ENCODE results near the gene LUZP2.

Gene LUZP2

DNA sequence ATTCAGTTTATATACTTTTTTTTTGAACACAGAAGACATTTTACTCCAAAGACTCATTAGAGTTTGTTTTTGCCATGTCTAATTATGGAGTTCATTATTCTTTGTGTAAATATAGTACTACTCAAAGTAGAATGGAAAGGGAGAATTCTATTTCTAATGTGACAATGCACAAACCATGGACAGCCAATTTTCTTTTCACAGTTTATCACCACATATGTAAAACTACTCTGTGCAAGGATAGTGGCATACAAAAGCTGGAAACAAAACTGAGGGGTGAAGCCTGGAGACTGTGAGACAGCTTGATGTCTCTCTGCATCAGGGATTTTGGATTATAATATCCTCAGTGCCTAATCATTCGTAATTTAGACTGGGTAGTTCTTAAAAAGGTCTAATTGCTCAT is 75.5 kb downstream of the LUZP2 start:
- DNase-seq: no peak

DNA sequence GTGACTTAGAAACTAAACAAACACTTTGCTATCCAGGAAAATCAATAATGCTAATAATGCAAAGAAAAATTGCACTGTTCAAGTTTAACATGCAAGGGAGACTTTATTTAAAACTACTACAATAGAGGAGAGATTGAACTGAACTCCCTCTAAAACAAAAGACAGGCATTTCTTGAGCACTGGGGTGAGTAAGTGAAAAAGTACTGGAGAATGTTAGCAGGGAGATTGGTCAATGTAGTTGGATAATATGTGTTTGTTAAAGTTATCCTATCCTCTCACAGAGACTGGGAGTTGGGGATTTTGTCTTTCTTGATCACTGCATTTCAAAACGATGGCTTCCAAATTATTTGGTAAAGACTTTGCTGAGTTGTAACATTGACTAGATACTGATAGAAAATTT is 77.6 kb downstream of the LUZP2 start:
- DNase-seq: no peak

DNA sequence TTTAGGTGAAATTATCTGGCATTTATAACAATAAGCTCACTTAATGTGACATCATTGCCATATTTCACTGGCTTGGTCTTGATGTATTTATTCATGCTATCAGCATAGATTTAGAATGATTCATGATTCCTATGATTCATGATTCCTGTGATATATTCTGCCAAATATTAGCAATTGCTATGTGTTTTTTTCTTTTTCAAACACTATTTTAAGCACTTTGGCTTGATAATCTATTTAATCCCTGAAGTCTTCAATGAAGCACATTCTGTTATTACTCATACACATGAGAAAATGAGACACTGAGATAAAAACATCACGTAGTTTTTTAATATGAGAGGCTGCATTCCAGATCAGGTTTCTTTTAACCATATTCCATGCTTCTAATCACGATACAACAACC is 78.5 kb downstream of the LUZP2 start:
- DNase-seq: no peak

DNA sequence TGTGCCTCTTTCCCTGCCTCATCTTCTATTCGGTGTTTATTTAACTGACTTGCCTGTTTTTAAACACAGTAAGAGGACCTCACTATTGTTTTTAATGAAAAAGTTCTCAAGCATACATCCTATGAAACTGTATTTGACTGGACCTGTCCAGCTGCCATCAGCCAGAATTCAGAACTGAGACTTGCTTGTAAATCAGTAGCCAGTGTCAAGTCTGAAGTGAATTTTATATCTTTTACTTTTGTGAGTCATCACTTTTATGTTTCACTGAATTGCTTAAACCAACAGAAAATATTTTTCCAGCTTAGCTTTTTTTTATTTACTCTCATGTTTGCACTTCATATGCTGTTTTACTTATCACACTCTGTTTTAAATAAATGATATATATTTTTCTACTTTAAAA is 88.3 kb downstream of the LUZP2 start:
- no peak for DNase-seq

DNA sequence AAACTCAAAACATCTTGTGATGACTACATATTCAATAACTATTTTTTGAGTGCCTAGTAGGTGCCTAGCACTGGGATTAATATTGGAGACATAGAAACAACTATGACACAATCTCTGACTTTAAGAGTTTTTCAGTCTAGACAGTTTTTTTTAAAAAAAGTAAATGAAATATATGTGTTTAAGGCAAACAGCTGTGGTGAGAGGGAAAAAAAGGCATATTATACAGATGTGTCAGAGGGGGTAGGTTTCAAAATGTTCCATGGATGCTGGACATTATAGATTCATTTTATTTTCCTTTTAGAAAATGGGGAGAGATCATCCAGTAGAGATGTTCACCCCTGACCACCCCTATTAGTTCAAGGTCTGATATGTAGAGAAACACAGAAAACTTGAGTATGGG is 90.8 kb downstream of the LUZP2 start:
- DNase-seq: no peak

DNA sequence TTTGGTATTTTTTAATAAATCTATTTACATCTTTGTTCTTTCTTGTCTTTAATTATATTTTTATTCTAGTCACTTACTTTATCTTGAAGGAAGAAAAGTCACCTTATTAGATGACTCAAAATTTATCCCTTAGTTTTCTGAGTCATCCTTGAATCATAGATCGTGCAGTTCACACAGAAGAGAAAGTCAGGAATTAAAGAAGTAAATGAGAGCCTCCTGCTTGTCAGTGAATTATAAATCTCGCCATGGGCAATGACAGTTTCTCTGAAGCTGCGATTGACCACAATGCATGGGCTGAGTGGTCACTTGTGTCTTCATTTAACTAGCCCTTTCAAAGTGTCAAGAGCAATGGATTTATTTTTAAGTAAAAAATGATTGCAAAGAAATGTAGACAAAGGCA is 91.2 kb downstream of the LUZP2 start:
- DNase-seq: no peak

DNA sequence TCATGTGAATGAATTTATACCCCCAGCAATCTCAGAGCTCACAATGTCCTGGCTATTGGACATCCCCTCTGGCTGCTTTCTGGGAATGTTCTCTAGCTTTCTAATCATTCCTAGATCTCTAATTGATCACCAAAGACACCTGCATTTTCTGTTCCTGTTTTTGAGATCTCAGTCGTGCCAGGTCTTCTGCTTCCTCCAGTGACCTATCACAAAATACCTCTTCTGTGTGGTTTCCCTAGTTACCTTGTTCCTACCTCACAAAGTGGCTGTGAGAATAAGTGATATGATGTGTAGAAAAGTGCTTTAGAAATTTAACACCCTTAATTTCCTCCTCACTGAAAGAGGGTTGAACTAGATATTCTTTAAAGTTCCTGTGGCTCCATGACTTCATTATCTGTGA is 92.2 kb downstream of the LUZP2 start:
- no peak for DNase-seq

DNA sequence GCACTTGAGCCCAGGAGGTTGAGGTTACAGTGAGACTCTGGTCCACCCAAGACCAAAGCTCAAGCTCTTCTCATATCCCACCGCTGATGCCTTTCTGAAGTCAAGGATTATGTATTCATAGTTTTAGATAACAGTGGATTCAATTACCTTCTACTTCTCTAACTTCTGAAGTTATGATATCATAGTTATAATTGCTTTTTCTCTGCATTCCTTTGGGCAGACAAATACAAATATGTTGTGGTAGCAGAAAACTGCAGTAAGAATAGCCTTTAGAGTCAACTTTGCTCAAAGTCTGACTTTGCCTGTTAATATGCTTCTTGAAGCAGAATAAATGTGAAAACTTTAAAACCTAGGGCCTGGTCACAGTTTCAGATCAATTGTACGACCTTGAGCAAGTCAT is 94.4 kb downstream of the LUZP2 start:
- no peak for DNase-seq

DNA sequence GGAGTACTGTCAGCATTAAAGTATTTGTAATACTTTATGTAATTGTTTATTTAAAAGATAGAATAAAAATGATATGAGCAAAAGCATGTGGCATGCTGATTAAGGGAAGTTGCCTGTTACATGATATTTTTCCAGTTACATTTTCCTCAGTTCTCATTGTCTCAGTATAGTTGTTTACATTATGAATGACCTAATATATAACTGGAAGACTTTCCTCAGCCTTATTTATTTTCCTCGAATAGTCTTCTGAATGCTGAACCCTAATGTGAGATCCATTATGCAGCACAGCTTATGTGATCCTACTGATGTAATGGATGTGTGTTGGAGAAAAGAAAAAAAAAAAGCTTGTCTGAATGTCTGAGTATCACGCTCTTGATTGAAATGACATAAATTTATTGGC is 95.5 kb downstream of the LUZP2 start:
- DNase-seq: no peak

DNA sequence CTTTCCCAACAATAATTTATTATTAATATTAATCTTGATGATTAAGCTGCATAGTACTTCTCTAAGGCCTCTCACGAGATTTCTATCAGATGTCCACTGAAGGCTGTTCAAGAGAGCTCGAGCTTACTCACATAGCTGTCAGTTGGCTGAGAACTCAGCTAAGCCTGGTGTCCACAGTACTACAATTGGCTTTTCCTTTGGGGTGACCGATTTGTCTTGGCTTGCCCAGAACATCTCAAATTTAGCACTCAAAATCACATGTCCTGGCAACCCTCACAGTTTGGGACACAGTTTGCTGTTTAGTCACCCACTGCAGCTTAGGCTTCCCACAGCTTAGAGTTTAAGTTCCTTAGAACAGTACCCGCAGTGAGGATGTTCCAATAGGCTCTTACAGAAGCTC is 96.5 kb downstream of the LUZP2 start:
- DNase-seq: no peak

DNA sequence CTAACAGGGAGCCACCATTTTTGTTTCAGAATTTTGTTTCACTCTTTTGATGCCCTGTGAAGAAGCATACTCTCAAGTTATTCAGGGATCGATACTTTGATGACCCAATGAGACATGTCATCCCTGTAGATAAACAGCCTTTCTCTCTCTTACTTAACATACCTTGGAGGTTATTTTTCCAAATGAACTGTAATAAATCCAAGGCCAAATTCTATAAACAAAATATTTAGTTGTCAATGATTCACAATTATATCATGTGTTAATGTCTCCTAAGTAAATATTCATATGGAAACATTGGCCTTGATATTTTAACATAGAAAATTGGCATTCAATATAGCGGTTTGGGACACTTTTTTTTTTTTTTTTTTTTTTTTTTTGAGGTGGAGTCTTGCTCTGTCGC is 97.5 kb downstream of the LUZP2 start:
- DNase-seq: no peak

DNA sequence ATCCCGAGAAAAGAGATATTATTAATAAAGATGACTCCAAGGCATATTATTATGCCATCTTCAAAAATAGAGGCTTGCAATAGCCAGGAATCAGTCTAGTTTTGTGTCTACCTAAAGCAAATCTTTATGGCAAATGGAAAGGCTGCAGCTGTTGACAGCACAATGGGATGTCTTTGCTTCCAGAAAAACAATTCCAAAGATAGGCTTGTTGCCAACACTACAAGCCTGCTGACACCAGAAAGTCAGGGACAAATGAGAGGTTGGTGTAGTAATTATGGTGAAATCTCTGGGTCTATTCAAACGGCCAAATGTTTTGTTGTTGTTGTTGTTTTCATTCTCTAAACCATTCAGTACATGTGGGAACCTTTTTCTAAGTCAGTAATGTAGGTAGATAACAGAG is 101.8 kb downstream of the LUZP2 start:
- no peak for DNase-seq

DNA sequence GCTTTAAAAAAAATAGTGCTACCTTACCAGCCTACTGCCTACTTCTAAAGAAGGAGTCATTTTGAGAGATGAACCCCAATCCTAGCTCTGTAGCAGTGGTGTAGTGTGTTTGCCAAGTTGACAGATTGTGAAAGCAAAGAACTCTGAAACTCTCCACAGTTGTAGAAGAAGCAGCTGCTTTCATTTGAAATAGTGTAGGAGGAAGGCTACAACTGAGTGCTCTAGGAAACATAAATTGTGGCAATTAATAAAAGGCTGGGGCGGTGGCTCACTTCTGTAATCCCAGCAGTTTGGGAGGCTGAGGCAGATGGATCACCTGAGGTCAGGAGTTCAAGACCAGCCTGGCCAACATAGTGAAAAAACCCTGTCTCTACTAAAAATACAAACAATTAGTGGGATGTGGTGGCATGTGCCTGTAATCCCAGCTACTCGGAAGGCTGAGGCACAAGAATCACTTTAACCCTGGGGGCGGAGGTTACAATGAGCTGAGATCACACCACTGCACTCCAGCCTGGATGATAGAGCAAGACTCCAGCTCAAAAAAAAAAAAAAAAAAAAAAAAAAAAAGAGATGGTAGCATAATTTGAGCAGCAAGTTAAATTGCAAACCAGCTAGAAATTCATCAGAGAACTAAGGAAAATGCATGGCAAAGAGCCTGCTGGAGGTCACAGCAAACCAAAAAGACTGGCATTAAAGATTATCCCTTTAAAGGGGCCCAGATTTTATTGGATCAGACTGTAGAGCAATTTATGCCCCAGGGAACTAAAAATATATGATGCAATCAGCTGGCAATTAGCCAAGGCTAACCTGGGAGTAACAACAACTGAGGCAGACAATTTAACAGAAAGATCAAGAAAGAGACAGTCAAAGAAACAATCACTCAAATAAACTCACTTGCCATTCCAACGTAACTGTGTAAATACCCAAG is 112.6 kb downstream of the LUZP2 start:
- DNase-seq: no peak

DNA sequence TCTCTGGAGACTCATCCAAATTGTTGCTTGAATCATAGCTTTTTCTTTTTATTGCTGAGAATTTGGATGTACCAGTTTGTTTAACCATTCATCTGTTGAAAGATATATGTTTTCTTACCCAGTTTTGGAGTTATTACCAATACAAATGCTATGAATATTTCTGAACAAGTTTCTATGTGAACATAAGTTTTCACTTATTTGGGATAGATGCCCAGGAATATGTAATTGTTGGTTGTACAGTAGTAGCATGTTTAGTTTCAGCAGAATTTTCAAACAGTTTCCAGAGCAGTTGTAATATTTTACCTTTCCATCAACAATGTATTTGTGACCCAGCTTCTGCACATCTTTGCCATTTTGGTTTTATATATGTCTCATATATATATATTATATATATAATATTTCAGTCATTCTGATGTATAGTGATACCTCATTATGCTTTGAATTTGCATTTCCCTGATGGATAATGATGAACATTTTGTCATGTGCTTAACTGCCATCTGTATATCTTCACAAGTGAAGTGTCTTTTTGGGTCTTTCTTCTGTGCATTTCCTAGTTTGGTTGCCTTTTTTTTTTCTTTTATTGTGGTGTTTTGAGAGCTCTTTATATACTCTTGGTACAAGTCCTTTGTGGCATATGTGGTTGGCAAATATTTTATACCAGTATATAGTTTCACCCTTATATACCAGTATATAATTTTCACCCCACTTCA is 118.8 kb downstream of the LUZP2 start:
- DNase-seq: no peak

DNA sequence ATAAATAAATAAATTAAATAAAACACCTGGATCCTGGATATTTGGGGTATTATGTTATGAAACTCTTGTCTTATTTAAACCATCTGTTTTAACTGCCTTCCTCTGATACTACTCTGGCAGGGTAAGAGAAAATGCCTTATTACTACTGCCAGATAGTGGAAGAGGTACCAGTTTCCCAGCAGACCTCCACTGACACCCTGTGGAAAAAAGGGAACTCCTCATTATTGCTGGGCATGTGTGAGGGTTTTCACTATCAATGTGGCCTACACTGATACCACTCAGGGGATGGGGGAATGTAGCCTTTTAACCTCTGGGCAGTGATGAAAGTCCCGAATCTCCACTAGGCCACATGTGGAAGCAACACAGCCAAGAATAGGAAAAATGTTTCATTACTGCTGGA is 121.0 kb downstream of the LUZP2 start:
- DNase-seq: no peak

DNA sequence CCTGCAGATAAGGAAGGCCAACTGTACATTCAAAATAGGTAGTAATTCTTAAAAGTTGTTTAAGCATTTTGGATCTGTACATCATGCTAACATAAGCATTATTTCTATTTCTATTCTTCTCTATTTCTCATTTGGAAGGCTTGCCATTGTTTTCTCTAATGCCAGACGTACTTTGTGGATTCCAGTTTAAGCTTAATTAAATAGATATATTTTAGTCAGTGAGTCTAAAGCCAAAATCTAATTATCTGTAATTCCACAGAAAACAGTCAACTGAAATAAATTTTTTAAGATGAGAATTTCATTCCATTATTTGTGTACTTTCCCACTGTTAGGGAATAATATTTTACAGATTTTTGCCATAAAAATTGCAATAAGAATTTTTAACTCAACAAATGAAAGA is 123.0 kb downstream of the LUZP2 start:
- no peak for DNase-seq

DNA sequence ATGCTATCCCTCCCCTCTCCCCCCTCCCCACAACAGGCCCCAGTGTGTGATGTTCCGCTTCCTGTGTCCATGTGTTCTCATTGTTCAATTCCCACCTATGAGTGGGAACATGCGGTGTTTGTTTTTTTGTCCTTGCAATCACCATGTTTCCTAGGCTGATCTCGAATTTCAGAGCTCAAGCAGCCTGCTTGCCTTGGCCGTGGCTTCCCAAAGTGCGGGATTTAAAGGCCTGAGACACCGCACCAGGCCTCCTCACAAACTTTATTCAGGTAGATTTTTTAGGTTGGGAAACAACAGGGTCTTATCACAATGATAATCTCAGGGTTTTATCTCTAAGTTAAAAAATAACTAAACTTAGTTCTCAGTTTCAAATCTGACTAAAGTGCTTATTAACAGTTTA is 125.4 kb downstream of the LUZP2 start:
- DNase-seq: no peak

DNA sequence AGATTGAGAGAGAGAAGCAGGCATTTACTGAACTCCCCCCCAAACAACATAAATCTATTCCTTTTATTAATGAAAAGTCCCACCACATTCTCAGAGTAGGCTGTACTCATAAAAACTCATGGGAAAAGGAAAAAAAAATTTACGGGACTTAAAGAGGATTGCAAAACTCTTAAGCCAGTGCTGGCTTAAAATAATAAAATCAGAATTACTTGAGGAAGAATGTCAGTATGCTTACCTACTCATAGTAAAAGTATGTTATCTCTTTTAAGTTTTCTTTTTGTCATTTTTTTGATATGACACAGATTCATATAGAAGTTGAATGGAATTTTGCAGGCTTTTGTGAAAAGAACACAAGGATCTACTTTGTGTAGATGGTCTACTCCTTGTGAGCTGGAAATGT is 126.3 kb downstream of the LUZP2 start:
- DNase-seq: no peak

DNA sequence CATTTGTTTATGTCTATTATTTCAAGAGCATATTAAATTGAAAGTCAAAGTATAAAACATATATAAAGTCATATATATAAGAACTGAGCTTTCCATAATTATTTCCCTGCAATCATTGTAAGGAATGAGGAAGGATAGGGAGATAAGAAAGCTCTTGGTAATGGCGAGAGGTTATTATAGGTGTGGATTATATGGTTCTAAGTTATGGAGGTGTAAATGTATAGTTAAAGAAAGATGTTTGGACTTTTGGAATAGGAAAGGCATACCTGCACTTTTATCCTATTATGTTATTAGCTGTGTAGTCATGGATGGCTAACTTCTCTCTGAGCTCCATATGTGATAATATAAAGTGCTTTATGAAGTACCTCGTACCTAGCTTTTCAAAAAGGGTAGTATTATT is 127.6 kb downstream of the LUZP2 start:
- DNase-seq: no peak

DNA sequence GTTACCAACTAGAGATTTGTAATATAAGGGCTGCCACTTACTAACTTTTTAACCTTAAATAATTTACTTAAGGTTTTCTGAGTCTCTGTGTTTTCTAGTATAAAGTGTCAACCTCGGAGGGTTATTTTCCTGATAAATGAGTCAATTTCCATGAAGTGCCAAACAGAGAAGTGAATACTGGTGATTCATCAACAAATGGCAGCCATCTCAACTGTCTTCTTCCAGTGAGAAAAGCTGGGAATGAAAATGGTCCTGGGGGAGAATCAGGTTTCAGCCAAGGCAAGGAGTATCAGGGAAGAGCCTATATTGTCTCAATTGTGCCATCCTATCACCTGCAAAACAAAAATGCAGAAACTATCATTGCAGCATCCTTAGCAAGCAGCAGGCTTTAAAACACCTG is 129.1 kb downstream of the LUZP2 start:
- no peak for DNase-seq

DNA sequence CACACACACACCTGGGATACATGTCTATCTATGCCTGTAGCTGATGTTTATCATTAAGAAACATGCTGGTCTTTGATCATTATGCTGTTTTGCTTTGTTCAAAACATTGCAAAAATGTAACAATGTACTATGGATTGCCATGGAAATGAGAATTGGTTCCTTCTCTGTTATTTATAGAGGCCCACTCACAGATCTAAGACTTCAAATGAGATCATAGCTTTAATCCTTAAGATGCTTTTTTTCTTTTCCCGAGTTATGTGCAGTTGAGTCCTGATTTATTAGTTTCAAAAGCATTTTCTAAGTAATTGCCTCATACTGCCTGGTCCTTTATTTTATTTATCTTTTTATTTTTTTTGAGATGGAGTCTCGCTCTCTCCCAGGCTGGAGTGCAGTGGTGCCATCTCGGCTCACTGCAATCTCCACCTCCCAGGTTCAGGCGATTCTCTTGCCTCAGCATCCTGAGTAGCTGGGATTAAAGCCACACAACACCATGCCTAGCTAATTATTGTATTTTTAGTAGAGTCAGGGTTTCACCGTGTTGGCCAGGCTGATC is 131.4 kb downstream of the LUZP2 start:
- no peak for DNase-seq

DNA sequence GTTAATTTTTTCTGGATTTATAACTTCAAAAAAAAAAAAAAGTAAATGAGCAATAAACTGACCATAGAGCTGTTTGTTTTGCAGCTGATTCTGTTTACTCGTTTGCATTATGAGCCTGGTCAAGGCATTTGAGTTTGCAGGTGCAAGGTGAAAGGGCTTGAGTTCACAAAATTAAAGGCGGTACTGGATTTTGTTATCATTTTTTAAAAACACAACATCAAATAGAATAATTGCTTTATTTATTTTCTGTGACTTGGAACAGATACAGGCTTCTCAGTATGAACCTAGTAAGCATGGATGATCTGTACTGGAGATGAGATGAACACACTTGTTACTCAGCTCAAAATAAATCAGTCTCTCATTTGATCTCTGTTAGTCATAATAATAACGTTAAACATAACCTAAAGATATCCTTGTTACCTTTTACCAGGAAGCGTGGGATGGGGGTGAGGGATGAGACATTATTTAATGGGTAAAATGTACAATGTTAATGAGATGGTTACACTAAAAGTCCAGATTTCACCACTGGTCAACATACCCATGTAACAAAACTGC is 137.8 kb downstream of the LUZP2 start:
- no peak for DNase-seq

DNA sequence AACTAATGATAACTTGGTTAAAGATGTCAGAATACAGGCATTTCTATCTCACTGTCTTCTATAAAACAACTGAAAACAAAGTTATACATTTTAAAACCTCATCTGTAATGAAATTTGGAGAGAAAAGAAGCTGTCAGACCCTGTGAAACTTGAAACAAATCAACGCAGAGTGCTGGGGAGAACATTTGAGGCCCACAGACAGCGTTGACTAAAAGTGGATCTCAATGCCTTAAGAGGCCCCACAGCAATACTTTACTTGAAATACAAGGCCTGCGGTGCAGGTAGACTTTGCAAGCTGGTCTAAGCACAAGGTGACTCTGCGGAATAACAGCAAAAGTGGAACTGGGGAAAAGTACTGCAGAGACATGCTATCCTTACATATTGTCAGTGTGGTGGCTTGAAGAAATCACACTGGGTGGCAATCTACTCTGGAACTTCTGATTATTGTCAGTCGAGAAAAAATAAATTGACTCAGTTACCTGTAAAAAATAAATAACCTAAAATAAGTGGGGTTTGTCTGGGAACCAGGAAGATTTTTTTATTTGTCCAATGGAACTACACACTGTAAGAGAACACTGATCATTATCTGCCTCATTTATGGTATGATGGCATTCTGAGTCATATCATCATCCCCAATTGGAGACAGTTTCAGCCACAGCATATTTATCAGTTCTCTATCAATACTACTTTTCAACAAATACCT is 138.9 kb downstream of the LUZP2 start:
- DNase-seq: no peak

Data from activated CD8-positive, alpha-beta memory T cell treated with anti-CD3 and anti-CD28 coated beads, Interleukin-2, amount 50 U/mL, for 4 hours (primary cell).